COLO829 (cell line): Measurements from ENCODE around the gene PPP1R17.

Experiments used
- DNase-seq: peaks from one replicate; pipeline ENCODE4 v3.0.0; 2012; ENCODE audit warnings: low spot score

PPP1R17 gene

GRCh38 chr7:31687024-31687748 is at the start of gene PPP1R17:
PPP1R17 (plus strand) TSS chr7:31687215; CDS start chr7:31692442, 5,227 bp downstream.
- no peak for DNase-seq

- no peak for DNase-seq
Observed at GRCh38 chr7:31640381-31640780, 46.6 kb upstream of the PPP1R17 start.

- no peak for DNase-seq
Observed at GRCh38 chr7:31642681-31643115, 44.3 kb upstream of the PPP1R17 start.

- DNase-seq = no peak
Observed at GRCh38 chr7:31646942-31647341, 40.1 kb upstream of the PPP1R17 start.

GRCh38 chr7:31647511-31647910 is 39.5 kb upstream of the PPP1R17 start:
- DNase-seq = no peak

- DNase-seq = peak; percentile 47
Observed at GRCh38 chr7:31648288-31648687, 38.7 kb upstream of the PPP1R17 start.

- no peak for DNase-seq
Observed at GRCh38 chr7:31648880-31649279, 38.1 kb upstream of the PPP1R17 start.

GRCh38 chr7:31651234-31652062 is 35.6 kb upstream of the PPP1R17 start:
- no peak for DNase-seq

GRCh38 chr7:31652063-31652326 is 35.0 kb upstream of the PPP1R17 start:
- no peak for DNase-seq

GRCh38 chr7:31663072-31663471 is 23.9 kb upstream of the PPP1R17 start:
- DNase-seq = no peak

GRCh38 chr7:31664890-31665289 is 22.1 kb upstream of the PPP1R17 start:
- no peak for DNase-seq

GRCh38 chr7:31665546-31665945 is 21.5 kb upstream of the PPP1R17 start:
- no peak for DNase-seq

GRCh38 chr7:31669461-31669860 is 17.6 kb upstream of the PPP1R17 start:
- DNase-seq = no peak

GRCh38 chr7:31679574-31680305 is 7.3 kb upstream of the PPP1R17 start:
- DNase-seq = no peak

GRCh38 chr7:31683445-31684225 is 3.4 kb upstream of the PPP1R17 start:
- DNase-seq = no peak

- no peak for DNase-seq
Observed at GRCh38 chr7:31688372-31688771, 1.4 kb downstream of the PPP1R17 start.

- DNase-seq = no peak
Observed at GRCh38 chr7:31688996-31689395, 2.0 kb downstream of the PPP1R17 start.

GRCh38 chr7:31690935-31691334 is 3.9 kb downstream of the PPP1R17 start:
- DNase-seq = no peak

- no peak for DNase-seq
Observed at GRCh38 chr7:31692451-31692850, 5.4 kb downstream of the PPP1R17 start.

GRCh38 chr7:31692871-31693270 is 5.9 kb downstream of the PPP1R17 start:
- DNase-seq = no peak

- DNase-seq = no peak
Observed at GRCh38 chr7:31695859-31696614, 9.0 kb downstream of the PPP1R17 start.
